Ascending aorta (tissue), 2 donors: ENCODE measurements around the gene ARID3A. TPM values are rescaled to one million over a fixed set of nuclear protein-coding genes. Genes with fewer than 3 reads are reported as not detected.
"Not testable (repeated sequence)": the region's sequence is repeated elsewhere in the genome, so short reads cannot be mapped to it uniquely, and the experiment has no call there.

ENCODE experiments used
- DNase-seq, 2 donors: peaks; one replicate each; pipeline ENCODE4 v3.0.0-alpha.2; 2019; ENCODE audit warnings: low spot score in 2 of 2
- H3K27ac ChIP-seq, 2 donors: fragments of 200-600 bp; sonication (generic); one replicate each; pipeline ENCODE4 v1.5.1; 2016 to 2017; ENCODE audit warnings: mild to moderate bottlenecking in 1 of 2
- H3K27me3 ChIP-seq: fragments of 200-600 bp; sonication (generic); one replicate; pipeline ENCODE4 v1.5.1; 2017
- H3K36me3 ChIP-seq, 2 donors: fragments of 200-600 bp; sonication (generic); one replicate each; pipeline ENCODE4 v1.5.1; 2016
- H3K4me1 ChIP-seq, 2 donors: fragments of 200-600 bp; sonication (generic); one replicate each; pipeline ENCODE4 v1.5.1; 2016 to 2017; ENCODE audit warnings: mild to moderate bottlenecking in 1 of 2
- H3K4me3 ChIP-seq, 2 donors: fragments of 200-600 bp; sonication (generic); one replicate each; pipeline ENCODE4 v1.5.1; 2016 to 2017; ENCODE audit warnings: mild to moderate bottlenecking in 1 of 2
- H3K9me3 ChIP-seq, 2 donors: fragments of 200-600 bp; sonication (generic); one replicate each; pipeline ENCODE4 v1.5.1; 2016
- intact Hi-C: fragments of 100-400 bp; cut with DNase I; formaldehyde crosslinking; loops from one replicate; pipeline ENCODE4 v1.15.1; 2023
- total RNA-seq: library from RNA; depleted of rRNA; stranded (reverse); fragments of >200 nt; gene quantifications from one replicate; pipeline ENCODE4 v1.1.0, GENCODE V29; 2016
- TF ChIP-seq, protein P1 (sequence below), 3 experiments: fragments of 200-600 bp in 2 of 3; fragments of 450-650 bp in 1 of 3; sonication (generic) in 2 of 3; IDR thresholded peaks; one replicate each; pipeline ENCODE4 v1.5.1; 2016 to 2019; ENCODE audit warnings: antibody characterized with exemption in 3 of 3, mild to moderate bottlenecking in 1 of 3, moderate library complexity in 1 of 3

ARID3A gene
- total RNA-seq, 1 donor from 2014 or later, result 55.3 TPM

- Histone ChIP-seq H3K9me3 (no peaks in the 10 kb centered on the region), H3K36me3 (no peaks in the 10 kb centered on the region), H3K27me3 (no peaks in the 10 kb centered on the region), H3K4me1 (no peaks in the 10 kb centered on the region), H3K4me3 (no peak overlapping the region), H3K27ac (no peak overlapping the region)
- intact Hi-C loops, result no loop called here
- no peak for DNase-seq
- TF ChIP-seq, protein P1, sequence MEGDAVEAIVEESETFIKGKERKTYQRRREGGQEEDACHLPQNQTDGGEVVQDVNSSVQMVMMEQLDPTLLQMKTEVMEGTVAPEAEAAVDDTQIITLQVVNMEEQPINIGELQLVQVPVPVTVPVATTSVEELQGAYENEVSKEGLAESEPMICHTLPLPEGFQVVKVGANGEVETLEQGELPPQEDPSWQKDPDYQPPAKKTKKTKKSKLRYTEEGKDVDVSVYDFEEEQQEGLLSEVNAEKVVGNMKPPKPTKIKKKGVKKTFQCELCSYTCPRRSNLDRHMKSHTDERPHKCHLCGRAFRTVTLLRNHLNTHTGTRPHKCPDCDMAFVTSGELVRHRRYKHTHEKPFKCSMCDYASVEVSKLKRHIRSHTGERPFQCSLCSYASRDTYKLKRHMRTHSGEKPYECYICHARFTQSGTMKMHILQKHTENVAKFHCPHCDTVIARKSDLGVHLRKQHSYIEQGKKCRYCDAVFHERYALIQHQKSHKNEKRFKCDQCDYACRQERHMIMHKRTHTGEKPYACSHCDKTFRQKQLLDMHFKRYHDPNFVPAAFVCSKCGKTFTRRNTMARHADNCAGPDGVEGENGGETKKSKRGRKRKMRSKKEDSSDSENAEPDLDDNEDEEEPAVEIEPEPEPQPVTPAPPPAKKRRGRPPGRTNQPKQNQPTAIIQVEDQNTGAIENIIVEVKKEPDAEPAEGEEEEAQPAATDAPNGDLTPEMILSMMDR (IDR thresholded peaks at IDR 0.05), result no peak
Observed at GRCh38 chr19:953445-954271, 27.8 kb downstream of the ARID3A start.

GRCh38 chr19:954272-954671, 28.4 kb downstream of the ARID3A start:
- no peaks in the 10 kb centered on the region for H3K4me1 ChIP-seq
- TF ChIP-seq, protein P1 (IDR thresholded peaks at IDR 0.05), result no peak
- H3K27ac ChIP-seq, result no peak overlapping the region
- no peaks in the 10 kb centered on the region for H3K36me3 ChIP-seq
- intact Hi-C loops, result no loop called here
- no peak for DNase-seq
- H3K27me3 ChIP-seq, result no peaks in the 10 kb centered on the region
- no peaks in the 10 kb centered on the region for H3K9me3 ChIP-seq
- no peak overlapping the region for H3K4me3 ChIP-seq

- no peak overlapping the region for H3K27ac ChIP-seq
- no peaks in the 10 kb centered on the region for H3K4me1 ChIP-seq
- TF ChIP-seq, protein P1 (IDR thresholded peaks at IDR 0.05), result no peak
- no peak for DNase-seq
- intact Hi-C loops, result no loop called here
- H3K36me3 ChIP-seq, result no peaks in the 10 kb centered on the region
- H3K9me3 ChIP-seq, result no peaks in the 10 kb centered on the region
- no peak overlapping the region for H3K4me3 ChIP-seq
- no peaks in the 10 kb centered on the region for H3K27me3 ChIP-seq
Observed at GRCh38 chr19:954672-955494, 29.0 kb downstream of the ARID3A start.

- Histone ChIP-seq H3K4me1 (no peaks in the 10 kb centered on the region), H3K36me3 (no peaks in the 10 kb centered on the region), H3K27me3 (no peaks in the 10 kb centered on the region), H3K27ac (no peak overlapping the region), H3K9me3 (no peaks in the 10 kb centered on the region), H3K4me3 (no peak overlapping the region)
- DNase-seq, result no peak
- TF ChIP-seq, protein P1 (IDR thresholded peaks at IDR 0.05), result no peak
- intact Hi-C loops, result no loop called here
Observed at GRCh38 chr19:955803-956765, 30.2 kb downstream of the ARID3A start.

- H3K4me3 ChIP-seq, result no peak overlapping the region
- H3K27me3 ChIP-seq, result no peaks in the 10 kb centered on the region
- no peak overlapping the region for H3K27ac ChIP-seq
- intact Hi-C loops, result no loop called here
- H3K4me1 ChIP-seq, result no peaks in the 10 kb centered on the region
- no peak for DNase-seq
- no peaks in the 10 kb centered on the region for H3K9me3 ChIP-seq
- TF ChIP-seq, protein P1 (IDR thresholded peaks at IDR 0.05), result no peak
- no peaks in the 10 kb centered on the region for H3K36me3 ChIP-seq
Observed at GRCh38 chr19:956766-957440, 31.1 kb downstream of the ARID3A start.

DNA sequence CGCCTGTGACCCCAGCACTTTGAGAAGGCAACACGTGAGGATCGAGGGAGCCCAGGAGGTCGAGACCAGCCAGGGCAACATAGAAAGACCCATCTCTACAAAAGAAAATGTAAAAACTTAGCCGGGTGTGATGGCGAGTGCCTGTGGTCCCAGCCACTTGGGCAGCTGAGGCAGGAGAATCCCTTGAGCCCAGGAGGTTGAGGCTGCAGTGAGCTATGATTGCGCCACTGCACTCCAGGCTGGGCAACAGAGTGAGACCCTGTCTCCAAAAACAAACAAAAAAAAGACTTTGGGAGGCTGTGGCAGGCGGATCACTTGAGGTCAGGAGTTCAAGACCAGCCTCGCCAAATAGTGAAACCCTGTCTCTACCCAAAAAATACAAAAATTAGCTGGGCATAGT, 31.7 kb downstream of the ARID3A start:
- H3K36me3 ChIP-seq, H3K4me3 ChIP-seq, H3K27me3 ChIP-seq, H3K9me3 ChIP-seq, intact Hi-C loops, H3K27ac ChIP-seq, DNase-seq, H3K4me1 ChIP-seq: not testable (repeated sequence)
